GM21619 (cell line): Measurements from ENCODE around the gene MLF2.

Experiments
- ATAC-seq: cut with Tn5 transposase; IDR thresholded peaks from one replicate; pipeline ENCODE4 v1.9.1; 2021; ENCODE audit not compliant: unreplicated experiment

MLF2 gene

GRCh38 chr12:6752921-6753771 is at the start of gene MLF2:
TSS of gene MLF2 (minus strand) at chr12:6753141. CDS start at chr12:6752334, 807 bp downstream.
- ATAC-seq, result peak; percentile 90

- no peak for ATAC-seq
Measured at GRCh38 chr12:6799147-6799546, 46.2 kb upstream of the MLF2 start.

GRCh38 chr12:6796576-6796975 is 43.6 kb upstream of the MLF2 start:
- ATAC-seq, result no peak

GRCh38 chr12:6795088-6795487 is 42.1 kb upstream of the MLF2 start:
- no peak for ATAC-seq

GRCh38 chr12:6792522-6793201 is 39.7 kb upstream of the MLF2 start:
- ATAC-seq, result no peak

- no peak for ATAC-seq
Measured at GRCh38 chr12:6791931-6792520, 39.1 kb upstream of the MLF2 start.

GRCh38 chr12:6790496-6791150 is 37.7 kb upstream of the MLF2 start:
- ATAC-seq, result no peak

- no peak for ATAC-seq
Measured at GRCh38 chr12:6788972-6789924, 36.3 kb upstream of the MLF2 start, which contains the start of gene CD4. TSS of gene CD4 (plus strand) at chr12:6789528. CDS start at chr12:6800139, 10,611 bp downstream.

GRCh38 chr12:6787309-6787708 is 34.4 kb upstream of the MLF2 start:
- no peak for ATAC-seq

- no peak for ATAC-seq
Measured at GRCh38 chr12:6786416-6787094, 33.6 kb upstream of the MLF2 start.

- ATAC-seq, result no peak
Measured at GRCh38 chr12:6784761-6785160, 31.8 kb upstream of the MLF2 start.

- ATAC-seq, result no peak
Measured at GRCh38 chr12:6784296-6784695, 31.4 kb upstream of the MLF2 start.

- no peak for ATAC-seq
Measured at GRCh38 chr12:6783828-6784227, 30.9 kb upstream of the MLF2 start.

GRCh38 chr12:6782850-6783566 is 30.1 kb upstream of the MLF2 start:
- ATAC-seq, result no peak

GRCh38 chr12:6782119-6782518 is 29.2 kb upstream of the MLF2 start:
- ATAC-seq, result no peak

GRCh38 chr12:6780573-6780972 is 27.6 kb upstream of the MLF2 start:
- no peak for ATAC-seq

GRCh38 chr12:6779708-6780432 is 26.9 kb upstream of the MLF2 start:
- ATAC-seq, result no peak
